Heart right ventricle (tissue), 16 donors: Measurements from ENCODE around the gene TXLNB. TPM values are rescaled to one million over a fixed set of nuclear protein-coding genes. Genes with fewer than 3 reads are reported as not detected.
A peak's percentile ranks its signal among the peaks of the same experiment; 100 is the strongest.

ENCODE experiments used
- ATAC-seq, 8 donors: fragments of 200-7000 bp; cut with Tn5 transposase; one replicate each; pipeline ENCODE4 v1.9.1; 2020; ENCODE audit warnings: mild to moderate bottlenecking in 8 of 8, moderate library complexity in 8 of 8, moderate number of reproducible peaks in 1 of 8
- DNase-seq, 2 donors: peaks; one replicate each; pipeline ENCODE4 v3.0.0-alpha.2; 2020
- H3K27ac ChIP-seq, 10 donors: fragments of 200-600 bp; sonication (generic) in 2 of 10; one replicate each; pipeline versions ENCODE4 v1.5.0 to v1.8.0; 2020 to 2022; ENCODE audit warnings: mild to moderate bottlenecking in 3 of 10
- H3K27me3 ChIP-seq, 7 donors: fragments of 200-600 bp; one replicate each; pipeline ENCODE4 v1.8.0; 2021 to 2022; ENCODE audit warnings: mild to moderate bottlenecking in 2 of 7
- H3K36me3 ChIP-seq, 9 donors: fragments of 200-600 bp; sonication (generic) in 1 of 9; one replicate each; pipeline versions ENCODE4 v1.5.0 to v1.8.0; 2020 to 2022; ENCODE audit warnings: mild to moderate bottlenecking in 2 of 9
- H3K4me1 ChIP-seq, 9 donors: fragments of 200-600 bp; sonication (generic) in 1 of 9; one replicate each; pipeline versions ENCODE4 v1.5.0 to v1.8.0; 2020 to 2022; ENCODE audit warnings: mild to moderate bottlenecking in 4 of 9
- H3K4me3 ChIP-seq, 10 donors: fragments of 200-600 bp; sonication (generic) in 2 of 10; one replicate each; pipeline versions ENCODE4 v1.5.0 to v1.8.0; 2020 to 2022; ENCODE audit warnings: mild to moderate bottlenecking in 7 of 10, moderate library complexity in 2 of 10
- H3K9me3 ChIP-seq, 11 donors: fragments of 200-600 bp in 10 of 11; sonication (generic) in 2 of 11; one replicate each; pipeline versions ENCODE4 v1.5.0 to v1.8.0; 2013 to 2022; ENCODE audit warnings: mild to moderate bottlenecking in 2 of 11, control low read depth in 1 of 11, moderate library complexity in 1 of 11
- CTCF ChIP-seq, 9 donors: fragments of 200-600 bp; sonication (generic) in 2 of 9; IDR thresholded peaks; one replicate each; pipeline versions ENCODE4 v1.5.0 to v1.8.0; 2021 to 2022; ENCODE audit warnings: antibody characterized with exemption in 9 of 9, mild to moderate bottlenecking in 5 of 9, moderate library complexity in 1 of 9
- WGBS, 2 donors: extraction: QIAGEN DNeasy Blood & Tissue Kit; methylation state at CpG; one replicate each; pipeline ENCODE4 v1.1.7; 2013; ENCODE audit warnings: inconsistent platforms in 1 of 2; 5-methylcytosine and 5-hydroxymethylcytosine counted together
- intact Hi-C, 10 donors: fragments of 100-400 bp; cut with DNase I; formaldehyde crosslinking; loops; one replicate each; pipeline versions ENCODE4 v1.11.1 to v1.14.2; 2022
- polyA plus RNA-seq, 2 donors: library from polyadenylated mRNA; stranded (reverse); fragments of 200-250 nt; gene quantifications; one replicate each; pipeline ENCODE4 v1.2.3, GENCODE V29; 2013
- total RNA-seq, 10 donors: library from RNA; stranded (reverse); fragmentation: NEBNext Ultra II Directional in 3 of 10; extraction: Animal tissue kit (Norgen Biotek cat#: 25700) in 3 of 10; gene quantifications; one replicate each; pipeline versions ENCODE4 v1.2.1 to v1.2.4, GENCODE V29; 2021 to 2023
- donor health status: Arrhythmogenic right ventricular cardiomyopathy.
- donor health status: ischemic (EF 13 %, LVEDD 7.1; RV severe dilation, severe dysfunction).
- donor health status: healthy with polysubstance abuse.
- donor health status: DM: no; HTN: yes; CAD: no.
- donor health status: DM: no; HTN: no; CAD: no.
- donor health status: ischemic (EF 25% LVEDD 6.9; RV normal size, moderate dysfunction).
- donor health status: ischemic (EF 25% LVEDD 5.7; RV mildly dilated, moderate dysfunction).
- donor health status: healthy.
- donor health status: DM: yes; HTN: yes; CAD: no.
- donor health status: Ischemic cardiomyopathy.
- donor health status: ischemic (EF 35%, LVEDD 5.7; RV mildly dilated, moderate dysfunction).
- donor health status: nonischemic (EF 11% LVEDD 7.7; RV severe dilation, severe dysfunction).
- donor health status: DM: yes; HTN: yes; CAD: no.
- donor health status: PGD.
- donor health status: ischemic (EF 29% LVEDD 5.4; RV normal size, mild dysfunction).
- donor health status: nonischemic (EF 23%, LVEDD 6.1; RV moderate dilation, normal function).

The TXLNB gene
- total and polyA plus RNA-seq, 12 donors: 6.2 to 156 (median 132) TPM

GRCh38 chr6:139250296-139251044 lies 41.3 kb downstream of the TXLNB start:
- TF ChIP-seq CTCF (IDR thresholded peaks at IDR 0.05): peak; percentile 48 to 84 (median 72)
- intact Hi-C loops: loop anchor here in 2 of 10 donors (1.0 to 5.0 kb wide), 3 partner anchors 37 to 114 kb away; partner anchors contain the start of gene TXLNB (in 1 of the 2)
- peaks cover 0 to 39% (median 0%) of the 10 kb centered on the region in 9 donors for H3K36me3 ChIP-seq
- H3K27ac ChIP-seq: peak overlapping the region; percentile 47 to 89 (median 80)
- WGBS, 2 donors: 47 to 56% methylated on average over 3 of the region's 3 CpGs
- peak; percentile 69 to 94 (median 88) for ATAC-seq
- H3K27me3 ChIP-seq: no peaks in the 10 kb centered on the region
- peaks cover 10 to 37% (median 25%) of the 10 kb centered on the region in 9 donors for H3K4me1 ChIP-seq
- peak; percentile 61 to 63 for DNase-seq
- no peak overlapping the region for H3K4me3 ChIP-seq
- no peaks in the 10 kb centered on the region for H3K9me3 ChIP-seq

DNA sequence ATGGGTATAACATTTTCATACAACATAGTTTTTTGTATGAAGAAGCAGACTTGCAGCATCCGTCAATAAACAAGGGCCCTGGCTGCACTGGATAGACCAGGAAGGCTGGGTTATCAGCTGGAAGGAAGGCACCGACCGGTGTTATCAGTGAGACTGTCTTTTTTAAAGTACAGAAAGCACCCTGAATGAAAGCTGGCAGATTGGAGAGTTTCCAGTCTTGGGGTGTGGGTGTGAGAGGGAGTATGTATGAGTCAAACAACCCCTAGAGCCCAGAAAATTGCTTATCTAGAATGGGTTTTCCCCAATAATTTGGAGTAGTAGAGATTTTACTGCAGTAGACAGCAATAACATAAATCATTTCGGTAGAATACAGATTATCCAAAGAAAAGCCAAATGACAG lies 42.4 kb downstream of the TXLNB start:
- Histone ChIP-seq H3K27ac (peak overlapping the region in 4 of 10 donors; percentile 30 to 88 (median 83)), H3K36me3 (peaks cover 0 to 40% (median 0%) of the 10 kb centered on the region in 9 donors), H3K4me3 (no peak overlapping the region), H3K9me3 (no peaks in the 10 kb centered on the region), H3K4me1 (peaks cover 10 to 37% (median 25%) of the 10 kb centered on the region in 9 donors), H3K27me3 (no peaks in the 10 kb centered on the region)
- WGBS, 2 donors: 37 to 47% methylated on average over 4 of the region's 4 CpGs
- ATAC-seq (no peak), DNase-seq (no peak)
- intact Hi-C loops: no loop called here
- TF ChIP-seq CTCF (IDR thresholded peaks at IDR 0.05): no peak

GRCh38 chr6:139248911-139249310 lies 42.9 kb downstream of the TXLNB start:
- Histone ChIP-seq H3K27ac (peak overlapping the region in 1 of 10 donors; percentile 79), H3K27me3 (no peaks in the 10 kb centered on the region), H3K9me3 (no peaks in the 10 kb centered on the region), H3K4me3 (no peak overlapping the region), H3K36me3 (peaks cover 0 to 44% (median 0%) of the 10 kb centered on the region in 9 donors), H3K4me1 (peaks cover 10 to 37% (median 25%) of the 10 kb centered on the region in 9 donors)
- no peak for DNase-seq
- WGBS, 2 donors: 80 to 89% methylated on average over 3 of the region's 3 CpGs
- intact Hi-C loops: no loop called here
- no peak for ATAC-seq
- TF ChIP-seq CTCF (IDR thresholded peaks at IDR 0.05): no peak

GRCh38 chr6:139247618-139248017 lies 44.2 kb downstream of the TXLNB start:
- ATAC-seq (no peak), DNase-seq (no peak)
- H3K9me3 ChIP-seq: no peaks in the 10 kb centered on the region
- intact Hi-C loops: no loop called here
- peaks cover 10 to 37% (median 25%) of the 10 kb centered on the region in 9 donors for H3K4me1 ChIP-seq
- no peak for TF ChIP-seq CTCF (IDR thresholded peaks at IDR 0.05)
- H3K27ac ChIP-seq: no peak overlapping the region
- H3K36me3 ChIP-seq: peaks cover 0 to 54% (median 0%) of the 10 kb centered on the region in 9 donors
- WGBS, 2 donors: 16 to 24% methylated on average over 2 of the region's 2 CpGs
- no peaks in the 10 kb centered on the region for H3K27me3 ChIP-seq
- H3K4me3 ChIP-seq: no peak overlapping the region
